Stimulated activated CD4-positive, alpha-beta T cell treated with anti-CD3 and anti-CD28 coated beads, Interleukin-4, amount 100 ng/mL, for 1 hour (primary cell): Measurements from ENCODE around the gene AARS1.
"Not testable (repeated sequence)": the region's sequence is repeated elsewhere in the genome, so short reads cannot be mapped to it uniquely, and the experiment has no call there.

Source experiments
- DNase-seq: peaks from one replicate; pipeline ENCODE4 v3.0.0-alpha.2; 2020

Gene AARS1

GRCh38 chr16:70270176-70270575, 19.1 kb downstream of the AARS1 start:
- DNase-seq, result no peak

- DNase-seq, result no peak
Measured at GRCh38 chr16:70269471-70269870, 19.8 kb downstream of the AARS1 start.

DNA sequence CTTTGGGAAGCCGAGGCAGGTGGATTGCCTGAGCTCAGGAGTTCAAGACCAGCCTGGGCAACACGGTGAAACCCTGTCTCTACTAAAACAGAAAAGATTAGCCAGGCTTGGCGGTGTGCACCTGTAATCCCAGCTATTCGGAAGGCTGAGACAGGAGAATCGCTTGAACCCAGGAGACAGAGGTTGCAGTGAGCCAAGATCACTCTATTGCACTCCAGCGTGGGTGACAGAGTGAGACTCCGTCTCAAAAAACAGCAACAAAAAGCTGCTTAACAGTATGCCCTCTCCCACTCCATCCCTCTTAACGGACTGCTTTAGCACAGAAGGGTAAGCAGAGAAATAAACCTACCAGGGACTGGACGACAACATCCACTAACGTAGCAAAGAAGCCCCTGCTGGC, 21.4 kb downstream of the AARS1 start:
- DNase-seq, result not testable (repeated sequence)

GRCh38 chr16:70267516-70267915, 21.8 kb downstream of the AARS1 start:
- no peak for DNase-seq

DNA sequence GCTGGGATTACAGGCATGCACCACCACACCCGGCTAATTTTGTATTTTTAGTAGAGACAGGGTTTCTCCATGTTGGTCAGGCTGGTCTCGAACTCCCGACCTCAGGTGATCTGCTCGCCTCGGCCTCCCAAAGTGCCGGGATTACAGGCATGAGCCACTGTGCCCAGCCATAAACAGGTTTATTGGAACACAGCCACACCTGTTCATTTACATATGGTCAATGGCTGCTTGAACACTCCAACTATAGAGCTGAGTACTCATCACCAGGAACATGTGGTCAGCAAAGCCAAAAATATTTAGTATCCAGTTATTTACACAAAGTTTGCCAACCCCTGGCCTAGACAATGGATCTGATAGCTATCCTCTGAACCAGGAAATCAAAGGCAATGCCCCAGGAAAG, 29.4 kb downstream of the AARS1 start:
- DNase-seq, result not testable (repeated sequence)

DNA sequence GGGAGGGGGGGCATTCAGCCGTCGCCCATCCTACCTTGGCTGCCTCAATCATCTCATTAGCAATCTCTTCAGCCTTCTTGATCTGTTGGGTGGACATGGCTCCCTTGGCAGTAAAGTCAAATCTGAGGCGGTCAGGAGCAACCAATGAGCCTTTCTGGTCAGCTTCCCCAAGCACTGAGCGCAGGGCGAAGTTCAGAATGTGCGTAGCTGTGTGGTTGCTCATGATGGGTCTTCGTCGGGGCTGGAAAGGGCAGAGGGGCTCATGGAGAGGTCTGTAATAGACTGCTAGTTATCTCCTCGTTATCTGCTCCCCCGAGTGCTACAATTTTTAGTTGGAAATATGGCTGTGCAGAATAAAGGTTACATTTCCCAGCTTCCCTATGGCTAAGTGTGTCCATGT, 30.4 kb downstream of the AARS1 start:
- no peak for DNase-seq

- DNase-seq, result no peak
Measured at GRCh38 chr16:70258065-70258464, 31.2 kb downstream of the AARS1 start.

DNA sequence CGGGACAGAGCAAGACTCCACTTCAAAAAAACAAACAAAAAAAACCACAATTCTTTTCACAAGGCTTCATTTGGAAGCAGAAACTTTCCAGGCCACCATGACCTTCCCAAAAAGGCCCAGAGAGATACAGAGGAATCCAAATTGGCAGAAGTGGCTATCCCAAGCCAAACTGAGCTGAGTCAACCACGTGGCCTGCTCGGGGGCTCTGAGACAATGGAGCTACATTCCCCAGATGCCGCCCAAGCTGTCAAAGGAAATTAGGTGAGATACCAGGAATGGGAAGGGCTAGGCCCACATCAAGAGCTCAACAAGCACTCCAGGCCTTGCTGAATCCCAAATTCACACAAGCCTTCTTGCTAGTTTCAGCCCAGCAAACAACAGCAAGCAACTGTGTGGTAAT, 31.9 kb downstream of the AARS1 start:
- no peak for DNase-seq

GRCh38 chr16:70255574-70255973, 33.7 kb downstream of the AARS1 start:
- no peak for DNase-seq

DNA sequence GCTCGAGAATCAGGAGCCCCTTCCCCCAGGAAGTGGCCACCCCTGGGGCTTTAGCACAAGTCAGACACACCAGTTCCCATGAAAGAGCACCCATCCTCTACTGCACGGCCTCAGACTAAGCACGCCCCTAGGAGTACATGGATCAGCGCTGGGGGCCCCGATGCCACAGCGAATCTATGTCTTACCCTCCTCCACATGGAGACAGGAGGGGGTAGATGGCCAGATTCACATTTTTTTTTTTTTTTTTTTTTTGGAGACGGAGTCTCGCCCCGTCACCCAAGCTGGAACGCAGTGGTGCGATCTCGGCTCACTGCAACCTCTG, 34.4 kb downstream of the AARS1 start:
- DNase-seq, result no peak

GRCh38 chr16:70254180-70254964, 34.9 kb downstream of the AARS1 start:
- no peak for DNase-seq

DNA sequence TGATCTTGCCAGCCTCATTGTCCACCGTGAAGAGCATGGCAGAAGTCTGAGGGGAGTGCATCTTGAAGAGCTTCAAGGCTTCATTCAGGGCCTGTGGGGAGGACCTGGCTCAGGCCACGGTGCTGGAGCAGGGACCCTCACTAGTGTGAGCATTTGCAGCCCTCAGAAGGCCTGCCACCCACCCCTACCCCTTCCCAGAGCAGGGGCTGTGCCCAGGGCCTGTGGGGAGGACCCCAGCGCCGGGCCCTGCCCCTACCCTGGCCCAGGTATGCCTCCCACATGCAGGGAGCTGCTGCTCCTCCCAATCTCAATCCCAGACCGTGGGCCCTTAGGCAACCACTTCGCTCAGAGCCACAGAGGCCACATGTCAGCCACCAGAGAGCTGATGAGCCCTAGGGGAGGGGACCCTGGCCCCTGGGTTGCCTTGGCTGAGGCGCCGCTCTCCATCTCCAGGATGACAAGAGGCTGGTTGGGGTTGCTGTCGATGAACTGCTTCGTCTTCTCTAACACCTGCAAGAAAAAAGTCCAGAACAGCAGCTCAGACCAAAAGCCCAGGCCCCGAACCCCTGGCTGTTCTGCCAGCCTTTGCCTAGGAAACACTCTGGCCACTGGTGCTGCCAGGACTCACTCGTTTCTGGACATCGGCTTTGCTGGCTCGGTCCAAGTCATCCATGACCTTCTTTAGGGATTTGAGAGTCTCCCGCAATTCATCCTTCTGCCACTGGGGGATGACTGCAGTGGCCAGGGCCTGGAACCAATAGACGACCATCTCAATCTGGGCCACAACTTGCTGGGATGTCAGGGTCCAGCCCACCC, 35.8 kb downstream of the AARS1 start:
- peak; percentile 28 for DNase-seq

DNA sequence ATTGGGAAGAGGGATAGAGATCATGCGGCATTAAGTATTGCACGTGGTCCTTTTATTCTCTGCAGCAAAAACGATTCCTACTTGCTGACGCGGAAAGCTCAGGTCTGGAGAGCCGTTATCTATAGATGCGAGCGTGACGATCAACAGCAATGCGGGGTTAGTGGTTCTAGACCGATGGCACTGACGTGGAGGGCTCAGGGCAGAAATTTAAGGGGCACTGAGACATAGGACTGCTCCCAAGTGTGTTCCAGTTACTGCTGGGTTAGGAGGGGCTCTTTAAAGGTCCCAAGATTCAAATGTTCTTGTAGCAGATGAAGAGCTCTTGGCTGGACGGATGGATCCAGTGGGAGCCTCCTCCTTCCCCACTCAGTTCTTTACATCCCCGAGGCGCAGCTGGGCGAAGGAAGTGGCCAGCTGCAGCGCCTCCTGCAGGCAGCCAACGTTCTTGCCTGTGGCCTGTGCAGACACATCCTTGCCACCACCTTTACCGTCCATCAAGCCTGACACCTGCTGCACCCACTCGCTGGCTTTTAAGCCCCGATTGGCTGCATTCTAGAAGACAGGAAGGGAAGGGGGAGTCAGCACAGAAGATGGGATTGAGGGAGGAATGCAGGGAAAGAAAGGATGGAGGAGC, 36.8 kb downstream of the AARS1 start:
- peak; percentile 21 for DNase-seq

DNA sequence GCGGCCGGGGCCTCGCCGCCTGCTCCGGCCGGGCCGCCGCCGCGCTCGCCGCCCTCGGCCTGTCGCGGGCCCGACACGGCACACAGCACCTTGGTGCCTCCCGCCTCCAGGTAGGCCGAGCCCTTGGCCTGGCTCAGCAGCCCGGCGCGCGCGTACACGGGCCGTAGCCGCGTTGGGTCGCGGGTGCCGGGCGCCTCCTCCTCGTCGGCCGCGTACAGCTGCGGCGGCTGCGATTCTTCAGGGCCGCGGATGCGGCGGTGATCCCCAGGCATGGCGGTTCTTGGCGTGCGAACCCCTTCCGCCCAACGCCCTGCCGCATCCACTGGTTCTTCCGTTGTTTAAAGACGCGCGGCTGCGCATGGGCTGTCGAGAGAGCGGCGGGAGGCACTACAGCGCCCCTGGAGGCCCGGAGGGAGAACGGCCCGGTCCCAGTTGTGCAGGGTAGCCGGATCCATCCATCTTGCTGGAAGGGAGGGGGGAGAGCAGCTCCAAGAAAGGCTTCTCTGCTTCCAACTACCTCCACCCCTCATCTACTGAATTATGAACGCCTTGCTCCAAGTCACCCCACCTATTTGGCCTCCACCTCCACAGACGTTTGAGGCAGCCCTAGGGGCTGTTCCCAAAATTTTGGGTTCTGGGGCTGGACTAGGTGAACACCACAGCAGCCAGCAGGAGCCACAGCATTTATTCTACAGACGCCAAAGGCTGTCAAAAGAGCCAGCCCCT, 37.5 kb downstream of the AARS1 start, which contains the start of gene EXOSC6:
Gene EXOSC6 (minus strand): TSS at position 312 of the 726 bp plus-strand sequence. CDS start 40 bp downstream, at position 272.
- DNase-seq, result peak; percentile 89

DNA sequence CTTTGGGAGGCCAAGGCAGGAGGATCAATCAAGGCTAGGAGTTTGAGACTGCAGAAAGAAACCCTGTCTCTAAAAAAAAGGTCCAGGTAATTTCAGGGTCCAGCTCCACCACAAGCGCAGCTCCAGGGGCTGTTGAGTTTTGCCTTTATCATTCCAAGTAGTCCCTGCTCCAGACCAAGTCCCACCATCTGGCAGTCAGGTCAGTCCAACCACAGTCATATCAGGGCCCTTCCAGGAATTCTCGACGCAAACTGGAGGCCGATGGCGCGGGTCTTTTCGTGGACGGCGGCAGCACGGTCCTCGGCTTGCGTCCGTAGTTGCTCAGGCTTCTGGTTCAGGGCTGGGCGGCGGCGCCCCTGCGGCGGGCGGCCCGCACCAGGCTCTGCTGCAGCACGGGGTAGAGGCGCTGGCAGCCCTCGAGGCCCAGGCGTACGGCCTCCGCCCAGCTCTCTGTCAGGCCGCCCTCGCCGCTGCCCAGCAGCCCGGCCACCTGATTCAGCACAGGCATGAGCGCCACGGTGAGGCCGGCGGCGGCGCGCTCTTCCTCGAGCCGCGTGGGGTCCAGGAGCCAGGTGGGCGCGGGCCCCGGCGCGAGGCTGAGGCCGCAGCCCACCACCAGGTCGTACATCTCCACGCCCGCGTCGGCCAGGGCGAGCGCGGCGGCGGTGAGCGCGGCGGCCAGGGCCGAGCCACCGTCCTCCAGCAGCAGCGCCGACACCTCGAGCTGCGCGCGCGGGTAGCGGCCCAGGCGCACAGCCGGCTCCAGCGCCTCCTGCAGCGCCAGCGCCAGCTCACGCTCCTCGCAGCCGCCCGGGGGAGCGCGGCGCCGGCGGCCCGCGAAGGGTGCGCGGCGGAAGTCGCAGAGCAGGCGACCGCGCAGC, 38.3 kb downstream of the AARS1 start:
- peak; percentile 44 for DNase-seq

DNA sequence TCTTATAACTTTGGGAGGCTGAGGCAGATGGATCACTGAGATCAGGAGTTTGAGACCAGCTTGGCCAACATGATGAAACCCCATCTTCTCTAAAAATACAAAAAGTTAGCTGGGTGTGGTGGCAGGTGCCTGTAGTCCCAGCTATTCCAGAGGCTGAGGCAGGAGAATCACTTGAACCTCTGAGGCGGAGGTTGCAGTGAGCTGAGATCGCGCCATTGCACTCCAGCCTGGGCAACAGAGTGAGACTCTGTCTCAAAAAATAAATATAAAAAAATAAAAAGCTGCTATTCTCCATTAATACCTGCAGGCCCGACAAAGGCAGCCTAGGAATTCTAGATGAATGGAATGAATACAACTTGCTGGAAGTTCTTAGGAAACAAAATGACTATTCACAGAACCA, 39.6 kb downstream of the AARS1 start:
- DNase-seq, result not testable (repeated sequence)

DNA sequence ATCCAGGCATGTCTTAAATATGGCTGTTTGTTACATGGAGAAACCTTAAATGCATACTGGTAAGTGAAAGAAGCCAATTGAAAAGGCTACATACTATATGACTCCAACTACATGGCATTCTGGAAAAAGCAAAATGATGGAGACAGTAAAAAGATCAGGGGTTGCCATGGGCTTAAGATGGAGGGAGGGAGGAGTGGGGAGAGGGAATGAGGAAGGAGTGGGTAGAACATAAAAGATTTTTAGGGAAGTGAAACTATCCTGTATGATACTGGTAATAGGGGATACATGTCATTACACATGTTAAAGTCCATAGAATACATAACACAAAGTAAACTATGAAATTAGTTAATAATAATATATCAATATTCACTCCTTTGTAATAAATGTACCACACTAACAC, 50.5 kb downstream of the AARS1 start:
- not testable (repeated sequence) for DNase-seq

DNA sequence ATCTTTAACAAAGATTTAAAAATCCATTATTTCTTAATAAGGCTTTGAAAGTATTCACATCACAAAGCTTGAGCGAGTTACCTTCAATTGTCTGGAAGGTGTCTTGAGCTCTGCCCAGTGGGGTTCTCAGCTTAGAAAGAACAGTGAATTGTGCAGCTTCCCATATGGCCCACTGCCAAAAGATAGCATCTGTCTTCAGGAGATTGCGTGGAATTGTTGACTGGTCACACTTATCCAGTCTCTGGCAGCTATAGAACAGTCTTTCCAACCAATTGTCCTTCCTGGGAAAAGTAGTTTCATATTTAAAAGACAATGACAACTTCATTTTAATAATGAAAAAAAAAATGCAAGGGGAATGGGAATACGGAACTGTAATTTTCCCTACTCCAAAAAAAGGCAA, 57.5 kb downstream of the AARS1 start:
- not testable (repeated sequence) for DNase-seq

DNA sequence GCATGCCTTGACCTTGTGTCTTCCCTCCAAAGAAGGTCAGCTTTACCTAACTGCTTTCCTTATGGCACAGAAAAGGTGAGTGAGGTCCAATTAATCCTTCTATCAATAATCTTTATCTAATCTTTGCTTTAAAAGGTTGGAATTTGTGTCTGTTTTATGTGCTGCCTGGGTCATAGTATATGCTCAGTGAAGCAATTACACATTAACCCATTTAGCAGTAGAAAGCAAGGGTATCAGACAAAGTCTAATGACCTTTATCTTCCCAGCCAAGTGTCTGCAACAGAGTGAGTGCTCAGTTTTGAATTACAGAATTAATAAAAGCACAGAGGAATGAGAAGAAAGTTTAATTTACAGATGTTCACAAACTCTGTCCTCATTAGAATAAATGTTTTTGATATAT, 63.3 kb downstream of the AARS1 start:
- DNase-seq, result not testable (repeated sequence)

DNA sequence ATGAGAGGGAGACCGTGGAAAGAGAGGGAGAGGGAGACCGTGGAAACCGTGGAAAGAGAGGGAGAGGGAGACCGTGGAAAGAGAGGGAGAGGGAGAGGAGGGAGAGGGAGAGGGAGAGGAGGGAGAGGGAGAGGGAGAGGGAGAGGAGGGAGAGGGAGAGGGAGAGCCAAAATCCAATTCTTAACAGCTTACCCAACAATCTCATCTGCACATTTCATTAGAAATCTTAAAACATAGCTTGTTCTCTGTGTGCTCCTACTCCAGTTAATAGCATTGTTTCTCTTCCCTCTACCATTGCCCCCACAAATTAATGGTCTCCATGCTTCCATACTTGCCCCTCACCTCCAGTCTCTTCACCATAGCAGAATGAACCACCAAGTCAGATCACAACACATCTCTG, 63.9 kb downstream of the AARS1 start:
- not testable (repeated sequence) for DNase-seq

DNA sequence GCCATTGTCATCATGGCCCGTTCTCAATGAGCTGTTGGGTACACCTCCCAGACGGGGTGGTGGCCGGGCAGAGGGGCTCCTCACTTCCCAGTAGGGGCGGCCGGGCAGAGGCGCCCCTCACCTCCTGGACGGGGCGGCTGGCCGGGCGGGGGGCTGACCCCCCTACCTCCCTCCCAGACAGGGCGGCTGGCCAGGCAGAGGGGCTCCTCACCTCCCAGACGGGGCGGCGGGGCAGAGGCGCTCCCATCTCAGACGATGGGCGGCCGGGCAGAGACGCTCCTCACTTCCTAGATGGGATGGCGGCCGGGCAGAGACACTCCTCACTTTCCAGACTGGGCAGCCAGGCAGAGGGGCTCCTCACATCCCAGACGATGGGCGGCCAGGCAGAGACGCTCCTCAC, 64.7 kb downstream of the AARS1 start:
- not testable (repeated sequence) for DNase-seq

- DNase-seq, result not testable (repeated sequence)
Measured at GRCh38 chr16:70223971-70224513, 65.3 kb downstream of the AARS1 start.
